A549 (cell line): ENCODE results near the gene CD300E. TPM values are rescaled to one million over a fixed set of nuclear protein-coding genes. Genes with fewer than 3 reads are reported as not detected.
A peak's percentile ranks its signal among the peaks of the same experiment; 100 is the strongest.

Experiments used
- ATAC-seq, 2 experiments: fragments of 200-7000 bp in 1 of 2; fragments of >200 bp in 1 of 2; cut with Nextera tagmentation in 1 of 2; cut with Tn5 transposase in 1 of 2; 3 replicates each; pipeline versions ENCODE4 v1.8.0 to v1.9.1; 2018 to 2020; ENCODE audit warnings: mild to moderate bottlenecking in 1 of 2, moderate library complexity in 1 of 2
- CTCF ChIA-PET: fragments of 300-600 bp; sonication (Branson Sonifier 250); formaldehyde crosslinking; extraction: SDS; loops from one replicate; lab custom pipeline; 2021; ENCODE audit warnings: antibody characterized with exemption, inconsistent platforms; lab: Yijun Ruan, JAX
- POLR2A ChIA-PET: fragments of 350-600 bp; formaldehyde crosslinking; extraction: SDS; loops from one replicate; lab custom pipeline; 2021; ENCODE audit warnings: antibody characterized with exemption, inconsistent platforms; lab: Yijun Ruan, JAX
- DNase-seq, 2 experiments: peaks; one replicate each; pipeline versions ENCODE4 v3.0.0 to v3.0.0-alpha.2; 2011 to 2016; ENCODE audit warnings: low read depth in 1 of 2, low spot score in 1 of 2
- FAIRE-seq: peaks from 2 replicates; lab custom pipeline; 2011; peaks lifted over from hg19 to GRCh38; lab: Jason Lieb, UNC
- H3K27ac ChIP-seq, 2 experiments: fragments of >200 bp; sonication (Bioruptor Twin); formaldehyde crosslinking; 3 replicates each; pipeline ENCODE4 v1.5.1; 2016 to 2017
- H3K4me1 ChIP-seq: fragments of >200 bp; sonication (Bioruptor Twin); formaldehyde crosslinking; 3 replicates; pipeline ENCODE4 v1.6.1; 2016
- H3K4me2 ChIP-seq: fragments of >200 bp; sonication (Bioruptor Twin); formaldehyde crosslinking; 3 replicates; pipeline ENCODE4 v1.6.1; 2016
- H3K4me3 ChIP-seq: fragments of >200 bp; sonication (Bioruptor Twin); formaldehyde crosslinking; 3 replicates; pipeline ENCODE4 v1.5.1; 2016
- H3K9me3 ChIP-seq: fragments of >200 bp; sonication (Bioruptor Twin); formaldehyde crosslinking; 3 replicates; pipeline ENCODE4 v1.6.1; 2016
- BCL3 ChIP-seq: fragments of >200 bp; sonication (Bioruptor Twin); formaldehyde crosslinking; IDR thresholded peaks from 3 replicates; pipeline ENCODE4 v1.6.1; 2016
- BHLHE40 ChIP-seq: IDR thresholded peaks from 2 replicates; pipeline ENCODE4 v1.6.1; 2012; ENCODE audit warnings: low read depth, low read length, inconsistent platforms
- CBX8 ChIP-seq: fragments of 200-600 bp; sonication (generic); IDR thresholded peaks from 2 replicates; pipeline ENCODE4 v1.6.1; 2016
- EHF ChIP-seq: fragments of 250-450 bp; sonication (Bioruptor Pico); IDR thresholded peaks from 2 replicates; pipeline ENCODE4 v1.5.0; 2020; ENCODE audit warnings: mild to moderate bottlenecking
- ESRRA ChIP-seq: fragments of 150-350 bp; IDR thresholded peaks from 2 replicates; pipeline ENCODE4 v1.6.1; 2014; ENCODE audit warnings: mild to moderate bottlenecking, low read length, borderline replicate concordance
- FOSB ChIP-seq: fragments of 250-450 bp; sonication (Bioruptor Pico); IDR thresholded peaks from 2 replicates; pipeline ENCODE4 v1.5.0; 2020; ENCODE audit warnings: mild to moderate bottlenecking, moderate library complexity
- FOXS1 ChIP-seq: fragments of 250-450 bp; sonication (Bioruptor Pico); IDR thresholded peaks from 2 replicates; pipeline ENCODE4 v1.5.0; 2020; ENCODE audit warnings: mild to moderate bottlenecking, moderate library complexity
- HMGXB4 ChIP-seq: fragments of 250-450 bp; sonication (Bioruptor Pico); IDR thresholded peaks from 2 replicates; pipeline ENCODE4 v1.5.0; 2021; ENCODE audit warnings: mild to moderate bottlenecking, moderate library complexity, borderline replicate concordance
- JUN ChIP-seq, 2 experiments: fragments of >200 bp; sonication (Bioruptor Twin); formaldehyde crosslinking; IDR thresholded peaks; 2 replicates in 1 of 2; 3 replicates in 1 of 2; pipeline ENCODE4 v1.6.1; 2016 to 2017
- JUNB ChIP-seq: fragments of >200 bp; sonication (Bioruptor Twin); formaldehyde crosslinking; IDR thresholded peaks from 2 replicates; pipeline ENCODE4 v1.6.1; 2016
- KDM1A ChIP-seq: fragments of 200-600 bp; sonication (generic); IDR thresholded peaks from 2 replicates; pipeline ENCODE4 v1.6.1; 2016; ENCODE audit warnings: low read depth, mild to moderate bottlenecking
- NPAS2 ChIP-seq: fragments of 250-450 bp; sonication (Bioruptor Pico); IDR thresholded peaks from 2 replicates; pipeline ENCODE4 v1.8.0; 2022; ENCODE audit warnings: mild to moderate bottlenecking, moderate library complexity, borderline replicate concordance
- NR3C1 ChIP-seq: fragments of >200 bp; sonication (Bioruptor Twin); formaldehyde crosslinking; IDR thresholded peaks from 3 replicates; pipeline ENCODE4 v1.6.1; 2017
- POLR2A ChIP-seq: IDR thresholded peaks from 2 replicates; pipeline ENCODE4 v1.6.1; 2012; ENCODE audit warnings: mild to moderate bottlenecking, low read length
- REST ChIP-seq: fragments of 200-600 bp; sonication (generic); IDR thresholded peaks from 2 replicates; pipeline ENCODE4 v1.6.1; 2016; ENCODE audit warnings: antibody characterized with exemption, mild to moderate bottlenecking, moderate library complexity
- ZC3H11A ChIP-seq: fragments of 450-650 bp; IDR thresholded peaks from 2 replicates; pipeline ENCODE4 v1.6.1; 2014; ENCODE audit warnings: antibody characterized with exemption, mild to moderate bottlenecking
- WGBS: methylation state at CpG from one replicate; pipeline ENCODE4 v1.1.6; 2017; ENCODE audit errors: missing lambda C conversion rate; 5-methylcytosine and 5-hydroxymethylcytosine counted together
- polyA plus RNA-seq, 4 experiments: library from polyadenylated mRNA; depleted of rRNA in 3 of 4; stranded (reverse); fragments of >200 nt; fragmentation: RNase III in 1 of 4; extraction: RNeasy Plus Mini Kit Qiagen cat#74134 plus additional on column Dnase treatment in 1 of 4; gene quantifications; 2 replicates in 3 of 4; 3 replicates in 1 of 4; pipeline ENCODE4 v1.2.3, GENCODE V29; 2011 to 2017
- TF ChIP-seq, protein P1 (sequence below): IDR thresholded peaks from 2 replicates; pipeline ENCODE4 v1.6.1; 2012; ENCODE audit warnings: low read depth, borderline replicate concordance
- TF ChIP-seq, protein P2 (sequence below): fragments of 250-450 bp; sonication (Bioruptor Pico); IDR thresholded peaks from 2 replicates; pipeline ENCODE4 v1.5.0; 2020; ENCODE audit warnings: low read depth, mild to moderate bottlenecking, moderate library complexity
- TF ChIP-seq, protein P3 (sequence below): fragments of >200 bp; sonication (Bioruptor Twin); formaldehyde crosslinking; IDR thresholded peaks from 2 replicates; pipeline ENCODE4 v1.6.1; 2016
- TF ChIP-seq, protein P4 (sequence below): IDR thresholded peaks from 2 replicates; pipeline ENCODE4 v1.6.1; 2012
- TF ChIP-seq, protein P5 (sequence below): fragments of 450-650 bp; IDR thresholded peaks from 2 replicates; pipeline ENCODE4 v1.6.1; 2014; ENCODE audit warnings: antibody characterized with exemption

Gene CD300E
- polyA plus RNA-seq, 2 of the 4 experiments (the other 2 are of a cell fraction) = not detected

- TF ChIP-seq HMGXB4 (CRISPR knock-in tag) (no peak), CBX8 (no peak)
- TF ChIP-seq, all 56 proteins: peak for 0
These were observed 39.1 kb downstream of the CD300E start (continued) for GRCh38 chr17:74584292-74585060.

- TF ChIP-seq, protein P1, sequence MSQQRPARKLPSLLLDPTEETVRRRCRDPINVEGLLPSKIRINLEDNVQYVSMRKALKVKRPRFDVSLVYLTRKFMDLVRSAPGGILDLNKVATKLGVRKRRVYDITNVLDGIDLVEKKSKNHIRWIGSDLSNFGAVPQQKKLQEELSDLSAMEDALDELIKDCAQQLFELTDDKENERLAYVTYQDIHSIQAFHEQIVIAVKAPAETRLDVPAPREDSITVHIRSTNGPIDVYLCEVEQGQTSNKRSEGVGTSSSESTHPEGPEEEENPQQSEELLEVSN = no peak
- no peak for TF ChIP-seq NR3C1
- TF ChIP-seq POLR2A = no peak
- TF ChIP-seq, protein P2, sequence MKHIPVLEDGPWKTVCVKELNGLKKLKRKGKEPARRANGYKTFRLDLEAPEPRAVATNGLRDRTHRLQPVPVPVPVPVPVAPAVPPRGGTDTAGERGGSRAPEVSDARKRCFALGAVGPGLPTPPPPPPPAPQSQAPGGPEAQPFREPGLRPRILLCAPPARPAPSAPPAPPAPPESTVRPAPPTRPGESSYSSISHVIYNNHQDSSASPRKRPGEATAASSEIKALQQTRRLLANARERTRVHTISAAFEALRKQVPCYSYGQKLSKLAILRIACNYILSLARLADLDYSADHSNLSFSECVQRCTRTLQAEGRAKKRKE (CRISPR knock-in tag) = no peak
- no peak for TF ChIP-seq NPAS2 (CRISPR knock-in tag)
- no peak for TF ChIP-seq JUN (IDR thresholded peaks at IDR 0.05)
- TF ChIP-seq JUNB = no peak
- TF ChIP-seq, protein P3, sequence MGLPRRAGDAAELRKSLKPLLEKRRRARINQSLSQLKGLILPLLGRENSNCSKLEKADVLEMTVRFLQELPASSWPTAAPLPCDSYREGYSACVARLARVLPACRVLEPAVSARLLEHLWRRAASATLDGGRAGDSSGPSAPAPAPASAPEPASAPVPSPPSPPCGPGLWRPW = no peak
- no peak for TF ChIP-seq KDM1A
- H3K9me3 ChIP-seq = no peaks in the 10 kb centered on the region
- ChIA-PET CTCF (interaction anchor here (1.1 to 8.7 kb wide), 3 partner anchors 9 to 20 kb away, joined by 4 to 53 read pairs (median 6); partner anchors contain the start of genes CD300H and CD300LD), POLR2A (no interaction called here)
- no peak overlapping the region for H3K4me3 ChIP-seq
- no peak overlapping the region for H3K4me2 ChIP-seq
- H3K27ac ChIP-seq = no peak overlapping the region
- 62% methylated on average over 10 of the region's 10 CpGs for WGBS
- DNase-seq (no peak), FAIRE-seq (no peak), ATAC-seq (peak; percentile 25 to 29; a peak in 1 of 6 replicates)
- H3K4me1 ChIP-seq = no peaks in the 10 kb centered on the region
These were observed 40.9 kb downstream of the CD300E start for GRCh38 chr17:74582633-74583032.

GRCh38 chr17:74579900-74580299 lies 43.6 kb downstream of the CD300E start:
- no peak for DNase-seq
- H3K4me2 ChIP-seq = no peak overlapping the region
- no peaks in the 10 kb centered on the region for H3K4me1 ChIP-seq
- 63% methylated on average over 7 of the region's 7 CpGs for WGBS
- ChIA-PET POLR2A (interaction anchor here (0.7 kb wide), 1 partner anchor 11 kb away, joined by 3 read pairs; no protein-coding TSS in a partner anchor), CTCF (interaction anchor here (1.0 to 8.7 kb wide), 7 partner anchors 10 to 212 kb away, joined by 3 to 53 read pairs (median 6); partner anchors contain the start of gene CD300H)
- no peak overlapping the region for H3K27ac ChIP-seq
- TF ChIP-seq, protein P4, sequence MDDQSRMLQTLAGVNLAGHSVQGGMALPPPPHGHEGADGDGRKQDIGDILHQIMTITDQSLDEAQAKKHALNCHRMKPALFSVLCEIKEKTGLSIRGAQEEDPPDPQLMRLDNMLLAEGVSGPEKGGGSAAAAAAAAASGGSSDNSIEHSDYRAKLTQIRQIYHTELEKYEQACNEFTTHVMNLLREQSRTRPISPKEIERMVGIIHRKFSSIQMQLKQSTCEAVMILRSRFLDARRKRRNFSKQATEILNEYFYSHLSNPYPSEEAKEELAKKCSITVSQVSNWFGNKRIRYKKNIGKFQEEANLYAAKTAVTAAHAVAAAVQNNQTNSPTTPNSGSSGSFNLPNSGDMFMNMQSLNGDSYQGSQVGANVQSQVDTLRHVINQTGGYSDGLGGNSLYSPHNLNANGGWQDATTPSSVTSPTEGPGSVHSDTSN = no peak
- TF ChIP-seq REST = no peak
- TF ChIP-seq, protein P5, sequence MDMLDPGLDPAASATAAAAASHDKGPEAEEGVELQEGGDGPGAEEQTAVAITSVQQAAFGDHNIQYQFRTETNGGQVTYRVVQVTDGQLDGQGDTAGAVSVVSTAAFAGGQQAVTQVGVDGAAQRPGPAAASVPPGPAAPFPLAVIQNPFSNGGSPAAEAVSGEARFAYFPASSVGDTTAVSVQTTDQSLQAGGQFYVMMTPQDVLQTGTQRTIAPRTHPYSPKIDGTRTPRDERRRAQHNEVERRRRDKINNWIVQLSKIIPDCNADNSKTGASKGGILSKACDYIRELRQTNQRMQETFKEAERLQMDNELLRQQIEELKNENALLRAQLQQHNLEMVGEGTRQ = no peak
- no peak for TF ChIP-seq FOXS1 (CRISPR knock-in tag)
- TF ChIP-seq JUN (IDR thresholded peaks at IDR 0.05) = no peak
- TF ChIP-seq EHF (CRISPR knock-in tag) = no peak
- no peak for TF ChIP-seq POLR2A
- no peak for TF ChIP-seq FOSB (CRISPR knock-in tag)
- TF ChIP-seq ZC3H11A = no peak
- no peak for TF ChIP-seq BCL3
- TF ChIP-seq BHLHE40 = no peak
- no peak for TF ChIP-seq ESRRA
- TF ChIP-seq, all 56 proteins: peak for 0
- no peak for FAIRE-seq
- Histone ChIP-seq H3K9me3 (no peaks in the 10 kb centered on the region), H3K4me3 (no peak overlapping the region)
- ATAC-seq = no peak
